H1 (cell line): ENCODE data around the gene PFDN1.

Experiments used
- EP300 ChIP-seq, 2 experiments: IDR thresholded peaks; 1 replicate in 1 of 2; 2 replicates in 1 of 2; pipeline ENCODE4 v1.6.1; 2011 to 2012; ENCODE audit warnings: low read depth in 2 of 2, low read length in 2 of 2, mild to moderate bottlenecking in 2 of 2, borderline replicate concordance in 1 of 2, inconsistent platforms in 1 of 2, moderate library complexity in 1 of 2
- TAF1 ChIP-seq: IDR thresholded peaks from 2 replicates; pipeline ENCODE4 v1.6.1; 2011; ENCODE audit warnings: mild to moderate bottlenecking, low read depth, low read length

DNA sequence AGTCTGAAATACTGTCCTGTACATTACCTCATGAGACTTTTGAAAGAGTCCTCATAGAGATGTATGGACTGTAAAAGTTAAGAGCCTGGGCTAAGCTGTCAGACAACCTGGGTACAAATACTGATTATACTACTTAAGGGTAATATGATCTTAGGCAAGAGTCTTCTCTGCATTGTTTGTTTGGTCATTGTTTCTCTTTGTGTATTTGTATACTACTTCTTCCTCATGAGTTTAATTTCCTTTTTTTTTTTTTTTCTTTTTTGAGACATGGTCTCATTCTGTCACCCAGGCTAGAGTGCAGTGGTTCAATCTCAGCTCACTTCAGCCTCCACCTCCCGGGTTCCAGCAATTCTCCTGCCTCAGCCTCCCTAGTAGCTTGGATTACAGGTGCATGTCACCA is 2.6 kb upstream of the PFDN1 start:
- no peak for TF ChIP-seq EP300 (IDR thresholded peaks at IDR 0.05; ENCODE audit: borderline replicate concordance in 1 of 2, low read depth in 2 of 2, low read length in 2 of 2)
- no peak for TF ChIP-seq TAF1
